ENCODE measurements around the gene PTAFR. TPM values are rescaled to one million over a fixed set of nuclear protein-coding genes. Genes with fewer than 3 reads are reported as not detected.

PTAFR gene
- total and polyA plus RNA-seq, 2 of the 8 experiments (the other 6 are each of a cell fraction or from before 2014, with no cell fraction given), result 1.2 to 4.9 TPM

DNA sequence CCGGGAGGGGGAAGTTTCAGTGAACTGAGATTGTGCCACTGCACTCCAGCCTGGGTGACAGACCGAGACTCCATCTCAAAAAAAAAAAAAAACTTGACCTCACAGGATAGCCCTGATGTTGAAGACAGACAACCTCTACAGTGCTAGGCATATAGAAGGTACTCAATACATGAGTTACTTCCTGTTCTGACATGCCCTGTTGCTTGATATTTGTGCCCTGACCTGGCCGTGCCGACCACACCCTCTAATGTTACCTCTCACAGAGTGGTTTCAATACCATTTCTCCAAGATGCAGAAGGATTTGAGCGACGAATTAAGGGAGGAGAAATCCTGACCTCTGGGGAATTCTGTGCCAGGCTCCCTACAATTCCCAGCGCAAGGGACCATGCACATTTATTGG, 5.2 kb downstream of the PTAFR start:
- no peak overlapping the region for H4K5ac ChIP-seq (ENCODE audit: insufficient read length, low read depth, low read length)
- H3K79me1 ChIP-seq (ENCODE audit: low read depth, low read length), result no peaks in the 10 kb centered on the region
- no peak overlapping the region for H3K27ac ChIP-seq (ENCODE audit: low read depth, low read length)
- no peak overlapping the region for H3K23ac ChIP-seq (ENCODE audit: insufficient read length)
- no peak overlapping the region for H3K9ac ChIP-seq (replicated peaks in 1 of 4; ENCODE audit: extremely low read depth in 1 of 4, low read depth in 3 of 4, low read length in 3 of 4)
- no peak for TF ChIP-seq CTBP2 (IDR thresholded peaks at IDR 0.05; ENCODE audit: borderline replicate concordance, insufficient read depth, insufficient read length, low read length)
- H3K27me3 ChIP-seq (replicated peaks in 1 of 4; ENCODE audit: control insufficient read depth in 3 of 4, extremely low read depth in 1 of 4, insufficient read depth in 3 of 4, low read length in 3 of 4), result no peaks in the 10 kb centered on the region
- H3K18ac ChIP-seq (ENCODE audit: extremely low read depth, low read length), result no peak overlapping the region
- H3K9me3 ChIP-seq (ENCODE audit: insufficient read depth in 2 of 2, low read depth in 1 of 2, low read length in 1 of 2), result no peaks in the 10 kb centered on the region
- no peak for DNase-seq (ENCODE audit: low read depth in 1 of 2, low spot score in 2 of 2)
- no peak overlapping the region for H4K8ac ChIP-seq (ENCODE audit: extremely low read depth, insufficient read depth, low read length)
- FAIRE-seq, result no peak
- 94% methylated on average over 7 of the region's 7 CpGs; no CpG with 5 or more reads in 1 of the 2 experiments for WGBS, 2 experiments (ENCODE audit: extremely low coverage in 1 of 2, insufficient coverage in 1 of 2, insufficient read length in 1 of 2, insufficient replicate concordance in 2 of 2, low coverage in 1 of 2, low lambda C conversion rate in 2 of 2, missing lambda C conversion rate in 1 of 2)
- no peak overlapping the region for H4K91ac ChIP-seq (replicated peaks; ENCODE audit: insufficient read length, low read length)
- H2AK5ac ChIP-seq (ENCODE audit: low read depth, low read length), result no peak overlapping the region
- no peak overlapping the region for H3K56ac ChIP-seq (replicated peaks; ENCODE audit: insufficient read length, low read depth, low read length)
- H2AFZ ChIP-seq (ENCODE audit: low read length), result no peak overlapping the region
- ChIA-PET POLR2A (ENCODE audit: partially characterized antibody) (no interaction called here), CTCF (ENCODE audit: partially characterized antibody) (no interaction called here)
- H3K36me3 ChIP-seq (ENCODE audit: control insufficient read depth in 2 of 4, insufficient read depth in 4 of 4, low read length in 3 of 4), result no peaks in the 10 kb centered on the region
- H2BK20ac ChIP-seq (ENCODE audit: low read length), result no peak overlapping the region
- H3K23me2 ChIP-seq (ENCODE audit: low read depth, low read length), result no peaks in the 10 kb centered on the region
- H3K4me1 ChIP-seq (replicated peaks in 1 of 4; ENCODE audit: control insufficient read depth in 3 of 4, insufficient read depth in 4 of 4, low read length in 3 of 4), result no peaks in the 10 kb centered on the region; a peak in 1 of 7 replicates
- no peak overlapping the region for H3K4ac ChIP-seq (replicated peaks; ENCODE audit: insufficient read length, low read depth, low read length)
- no peaks in the 10 kb centered on the region for H4K20me1 ChIP-seq (replicated peaks in 1 of 2; ENCODE audit: control insufficient read depth in 1 of 2, insufficient read depth in 2 of 2, low read length in 2 of 2)
- H3K14ac ChIP-seq (ENCODE audit: insufficient read length), result no peak overlapping the region
- H2BK5ac ChIP-seq (ENCODE audit: low read depth, low read length), result no peak overlapping the region; the same call in 1 of the 2 replicates
- no peak overlapping the region for H2BK12ac ChIP-seq (ENCODE audit: low read depth, low read length)
- H3K79me2 ChIP-seq (ENCODE audit: control insufficient read depth in 1 of 2, insufficient read depth in 2 of 2, low read length in 2 of 2), result no peaks in the 10 kb centered on the region
- H3K4me2 ChIP-seq (ENCODE audit: insufficient read depth in 1 of 2, low read depth in 2 of 2, low read length in 2 of 2), result no peak overlapping the region
- H3K4me3 ChIP-seq (ENCODE audit: extremely low read depth in 1 of 4, insufficient read depth in 2 of 4, low read depth in 3 of 4, low read length in 4 of 4), result no peak overlapping the region
- no peak overlapping the region for H2BK120ac ChIP-seq (replicated peaks; ENCODE audit: low read depth, low read length)
- H2BK15ac ChIP-seq (ENCODE audit: low read length), result no peak overlapping the region
